IPS-20b (cell line): ENCODE measurements around the gene TFDP2.
"Not testable (repeated sequence)": the region's sequence is repeated elsewhere in the genome, so short reads cannot be mapped to it uniquely, and the experiment has no call there.

ENCODE experiments used
- H3K27ac ChIP-seq: one replicate; pipeline ENCODE4 v1.5.1; 2013; ENCODE audit warnings: low read length
- H3K27me3 ChIP-seq: 2 replicates; pipeline ENCODE4 v1.6.1; 2013; ENCODE audit warnings: mild to moderate bottlenecking, low read length, inconsistent platforms; ENCODE audit not compliant: insufficient read depth
- H3K36me3 ChIP-seq: 2 replicates; pipeline ENCODE4 v1.6.1; 2013; ENCODE audit warnings: low read depth, mild to moderate bottlenecking, inconsistent platforms, low read length, moderate library complexity; ENCODE audit not compliant: insufficient read depth
- H3K4me1 ChIP-seq: 2 replicates; pipeline ENCODE4 v1.6.1; 2013; ENCODE audit warnings: mild to moderate bottlenecking, control low read depth, inconsistent platforms, low read length, moderate library complexity; ENCODE audit not compliant: insufficient read depth
- H3K4me3 ChIP-seq: 2 replicates; pipeline ENCODE4 v1.5.1; 2013; ENCODE audit warnings: mild to moderate bottlenecking, low read length, inconsistent platforms
- H3K9ac ChIP-seq: 2 replicates; pipeline ENCODE4 v1.6.1; 2013; ENCODE audit warnings: low read depth, mild to moderate bottlenecking, inconsistent platforms, low read length, moderate library complexity
- H3K9me3 ChIP-seq: 2 replicates; pipeline ENCODE4 v1.6.1; 2013; ENCODE audit warnings: mild to moderate bottlenecking, low read depth, low read length, inconsistent platforms; ENCODE audit not compliant: insufficient read depth

TFDP2 gene

DNA sequence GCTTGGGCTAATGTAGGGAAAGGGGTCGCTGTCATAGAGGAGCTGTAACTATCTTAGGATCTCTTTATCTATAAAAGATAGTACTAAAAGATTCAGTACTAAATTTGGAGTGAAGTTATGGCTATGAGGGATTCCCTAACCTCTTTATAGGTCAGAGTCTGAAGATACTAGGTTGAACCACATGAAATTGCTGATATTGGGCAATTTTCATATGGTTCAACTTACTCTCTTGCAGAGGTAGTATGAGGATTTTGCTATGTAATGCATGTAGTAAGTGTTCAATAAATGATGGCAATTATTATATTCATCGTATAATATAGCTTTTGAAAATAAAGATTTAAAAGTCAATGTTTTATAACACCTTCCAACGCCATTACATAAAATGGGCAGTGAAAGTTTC lies 1.9 kb upstream of the TFDP2 start:
- H3K27me3 ChIP-seq: peaks cover 34% of the 10 kb centered on the region

GRCh38 chr3:142150271-142150670 lies 927 bp upstream of the TFDP2 start:
- H3K9ac ChIP-seq: 0 out of 2 replicates have a peak overlapping the region, but pooled peaks have one; percentile 29
- H3K27ac ChIP-seq: no peak overlapping the region
- no peaks in the 10 kb centered on the region for H3K36me3 ChIP-seq
- peaks cover 34% of the 10 kb centered on the region for H3K27me3 ChIP-seq
- H3K4me1 ChIP-seq: peaks cover 7% of the 10 kb centered on the region
- H3K9me3 ChIP-seq: no peaks in the 10 kb centered on the region
- H3K4me3 ChIP-seq: no peak overlapping the region

More for the DNA sequence above, 1.9 kb upstream of the TFDP2 start:
- Histone ChIP-seq H3K9me3 (no peaks in the 10 kb centered on the region), H3K4me1 (peaks cover 7% of the 10 kb centered on the region), H3K36me3 (no peaks in the 10 kb centered on the region), H3K27ac (no peak overlapping the region), H3K9ac (no peak overlapping the region), H3K4me3 (no peak overlapping the region)

DNA sequence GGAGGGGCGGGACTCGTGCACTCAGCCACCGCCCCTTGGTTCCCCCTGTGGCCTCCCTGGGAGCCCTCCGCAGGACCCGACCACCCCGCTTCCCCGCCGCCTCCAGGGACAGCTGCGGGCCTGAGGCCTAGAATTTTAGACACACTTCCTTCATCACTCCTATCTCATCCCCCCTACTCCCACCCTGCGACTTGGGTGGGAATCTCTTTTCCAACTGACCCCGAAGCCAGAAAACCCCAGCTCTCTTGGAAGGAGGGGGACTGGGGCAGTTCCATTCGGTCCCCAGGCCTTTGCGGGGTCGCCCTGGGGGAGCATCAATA lies 289 bp upstream of the TFDP2 start:
- peaks cover 7% of the 10 kb centered on the region for H3K4me1 ChIP-seq
- H3K9ac ChIP-seq: peak overlapping the region; percentile 29; the same call in 1 of the 2 replicates
- no peaks in the 10 kb centered on the region for H3K9me3 ChIP-seq
- peak overlapping the region; percentile 96 for H3K4me3 ChIP-seq
- H3K27me3 ChIP-seq: peaks cover 34% of the 10 kb centered on the region
- H3K36me3 ChIP-seq: no peaks in the 10 kb centered on the region
- no peak overlapping the region for H3K27ac ChIP-seq

DNA sequence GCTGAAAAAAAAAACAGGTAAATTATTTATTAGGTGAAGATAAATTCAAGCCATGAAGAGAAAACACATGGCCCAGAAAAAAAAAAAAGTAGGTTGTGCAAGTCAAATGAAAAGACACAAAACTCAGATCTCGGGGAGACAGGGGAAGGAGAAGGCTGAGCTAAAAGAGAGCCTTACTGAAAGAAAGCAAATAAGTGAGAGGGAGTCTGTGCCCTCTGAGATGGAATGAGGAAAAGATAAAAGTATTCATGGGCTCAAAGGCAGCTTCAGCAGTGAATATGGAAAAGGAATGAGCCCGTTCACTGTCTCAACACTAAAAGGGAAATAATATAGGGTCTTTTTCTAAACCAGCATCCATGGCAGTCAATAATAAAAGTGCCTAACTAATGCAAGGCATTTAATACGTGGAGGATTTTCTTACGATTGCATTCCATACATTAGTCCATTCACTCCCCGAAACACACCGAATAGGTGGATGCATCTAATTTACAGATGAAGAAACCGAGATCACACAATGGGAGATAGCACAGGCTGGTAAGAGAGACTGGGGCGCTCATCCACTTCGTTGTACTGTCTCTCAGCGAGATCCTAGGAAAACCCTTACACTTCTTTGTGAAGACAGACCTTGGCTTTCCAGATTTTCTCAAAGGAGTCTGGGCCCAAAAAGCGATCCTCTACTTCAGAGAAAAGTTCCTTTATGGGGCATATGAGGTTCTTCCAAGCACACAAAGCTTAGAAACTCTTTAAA lies 1.1 kb downstream of the TFDP2 start:
- H3K4me1 ChIP-seq: peaks cover 7% of the 10 kb centered on the region
- no peaks in the 10 kb centered on the region for H3K9me3 ChIP-seq
- H3K27me3 ChIP-seq: peaks cover 34% of the 10 kb centered on the region
- H3K36me3 ChIP-seq: no peaks in the 10 kb centered on the region
- peak overlapping the region; percentile 96 for H3K4me3 ChIP-seq
- peak overlapping the region; percentile 88 for H3K9ac ChIP-seq
- H3K27ac ChIP-seq: no peak overlapping the region

DNA sequence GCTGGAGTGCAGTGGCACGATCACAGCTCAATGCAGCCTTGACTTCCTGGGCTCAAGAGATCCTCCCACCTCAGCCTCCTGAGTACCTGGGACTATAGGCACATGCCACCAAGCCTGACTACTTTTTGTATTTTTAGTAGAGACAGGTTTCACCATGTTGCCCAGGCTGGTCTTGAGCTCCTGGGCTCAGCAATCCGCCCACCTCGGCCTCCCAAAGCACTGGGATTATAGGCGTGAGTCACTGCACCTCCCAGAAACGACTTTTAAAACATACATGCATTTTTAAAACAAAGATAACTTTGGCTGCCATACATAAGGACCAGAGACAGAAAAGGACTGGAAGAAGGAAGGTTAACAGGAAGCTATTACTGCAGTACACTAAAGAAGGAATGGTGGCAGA lies 4.8 kb downstream of the TFDP2 start:
- peaks cover 19% of the 10 kb centered on the region for H3K27me3 ChIP-seq
- not testable (repeated sequence) for H3K27ac ChIP-seq, H3K36me3 ChIP-seq, H3K4me3 ChIP-seq, H3K4me1 ChIP-seq, H3K9ac ChIP-seq, H3K9me3 ChIP-seq

GRCh38 chr3:142140608-142141285 lies 8.6 kb downstream of the TFDP2 start:
- H3K4me3 ChIP-seq, H3K36me3 ChIP-seq, H3K9ac ChIP-seq, H3K27me3 ChIP-seq, H3K4me1 ChIP-seq, H3K9me3 ChIP-seq, H3K27ac ChIP-seq: not testable (repeated sequence)

DNA sequence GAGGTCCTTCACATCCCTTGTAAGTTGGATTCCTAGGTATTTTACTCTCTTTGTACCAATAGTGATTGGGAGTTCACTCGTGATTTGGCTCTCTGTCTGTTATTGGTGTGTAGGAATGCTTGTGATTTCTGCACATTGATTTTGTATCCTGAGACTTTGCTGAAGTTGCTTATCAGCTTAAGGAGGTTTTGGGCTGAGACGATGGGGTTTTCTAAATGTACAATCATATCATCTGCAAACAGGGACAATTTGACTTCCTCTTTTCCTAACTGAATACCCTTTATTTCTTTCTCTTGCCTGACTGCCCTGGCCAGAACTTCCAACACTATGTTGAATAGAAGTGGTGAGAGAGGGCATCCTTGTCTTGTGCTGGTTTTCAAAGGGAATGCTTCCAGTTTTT lies 12.3 kb downstream of the TFDP2 start:
- H3K4me1 ChIP-seq, H3K4me3 ChIP-seq, H3K36me3 ChIP-seq, H3K9ac ChIP-seq, H3K27ac ChIP-seq, H3K27me3 ChIP-seq, H3K9me3 ChIP-seq: not testable (repeated sequence)

GRCh38 chr3:142134799-142135325 lies 14.5 kb downstream of the TFDP2 start:
- Histone ChIP-seq H3K36me3 (no peaks in the 10 kb centered on the region), H3K27ac (no peak overlapping the region), H3K27me3 (no peaks in the 10 kb centered on the region), H3K4me3 (no peak overlapping the region), H3K9ac (no peak overlapping the region), H3K9me3 (no peaks in the 10 kb centered on the region), H3K4me1 (no peaks in the 10 kb centered on the region)

DNA sequence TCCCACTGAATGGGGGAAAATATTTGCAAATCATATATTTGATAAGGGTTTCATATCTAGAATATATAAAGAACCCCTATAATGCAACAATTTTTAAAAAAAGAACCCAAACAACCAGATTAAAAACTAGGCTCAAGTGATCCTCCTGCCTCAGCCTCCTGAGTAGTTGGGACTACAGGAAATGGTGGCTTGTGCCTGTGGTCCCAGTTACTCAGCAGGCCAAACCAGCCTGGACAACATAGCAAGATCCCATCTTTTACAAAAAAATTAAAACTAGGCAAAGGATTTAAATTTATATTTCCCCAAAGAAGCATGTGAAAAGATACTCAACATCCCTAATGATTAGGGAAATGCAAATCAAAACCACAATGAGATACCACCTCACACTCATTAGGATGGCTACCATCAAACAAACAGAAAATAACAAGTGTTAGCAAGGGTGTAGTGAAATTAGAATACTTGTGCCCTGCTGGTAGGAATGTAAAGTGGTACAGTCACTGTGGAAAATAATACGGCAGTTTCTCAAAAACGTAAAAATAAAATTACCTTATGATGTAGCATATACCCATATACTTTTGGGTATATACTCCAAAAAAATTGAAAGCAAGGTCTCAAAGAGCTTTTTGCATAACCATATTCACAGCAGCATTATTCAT lies 19.7 kb downstream of the TFDP2 start:
- H3K9ac ChIP-seq: no peak overlapping the region
- no peak overlapping the region for H3K27ac ChIP-seq
- H3K27me3 ChIP-seq: no peaks in the 10 kb centered on the region
- H3K9me3 ChIP-seq: no peaks in the 10 kb centered on the region
- H3K4me3 ChIP-seq: no peak overlapping the region
- H3K36me3 ChIP-seq: no peaks in the 10 kb centered on the region
- H3K4me1 ChIP-seq: peaks cover 3% of the 10 kb centered on the region; the same call in 1 of the 2 replicates

GRCh38 chr3:142127941-142128658 lies 21.2 kb downstream of the TFDP2 start:
- Histone ChIP-seq H3K4me1 (peaks cover 3% of the 10 kb centered on the region; the same call in 1 of the 2 replicates), H3K36me3 (no peaks in the 10 kb centered on the region), H3K27me3 (no peaks in the 10 kb centered on the region), H3K9me3 (no peaks in the 10 kb centered on the region), H3K9ac (no peak overlapping the region; the same call in 1 of the 2 replicates), H3K4me3 (no peak overlapping the region), H3K27ac (no peak overlapping the region)

DNA sequence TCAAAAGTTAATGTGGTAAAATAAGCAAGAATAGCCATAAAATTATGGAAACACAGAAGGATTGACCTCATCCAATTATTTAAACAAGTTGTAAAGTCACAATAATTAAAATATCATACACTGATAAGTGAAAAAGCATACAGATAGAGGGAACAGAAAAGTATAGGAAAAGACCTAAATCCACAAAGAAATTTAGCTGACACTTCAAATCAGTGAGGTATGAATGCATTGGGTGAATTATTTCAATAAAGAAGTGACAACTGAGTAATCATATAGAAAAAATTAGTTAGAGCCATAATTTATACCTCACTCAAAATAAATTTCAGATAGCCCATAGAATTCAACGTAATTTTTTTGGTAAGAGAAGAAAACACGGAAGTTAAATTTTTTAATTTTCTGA lies 25.1 kb downstream of the TFDP2 start:
- no peak overlapping the region for H3K27ac ChIP-seq
- H3K9me3 ChIP-seq: no peaks in the 10 kb centered on the region
- no peaks in the 10 kb centered on the region for H3K36me3 ChIP-seq
- H3K27me3 ChIP-seq: no peaks in the 10 kb centered on the region
- peaks cover 3% of the 10 kb centered on the region; the same call in 1 of the 2 replicates for H3K4me1 ChIP-seq
- no peak overlapping the region for H3K4me3 ChIP-seq
- no peak overlapping the region for H3K9ac ChIP-seq
